HG03095 (cell line): ENCODE measurements around the gene FFAR3.

Experiments used
- ATAC-seq: cut with Tn5 transposase; IDR thresholded peaks from one replicate; pipeline ENCODE4 v1.9.1; 2021; ENCODE audit warnings: moderate library complexity; ENCODE audit not compliant: unreplicated experiment

FFAR3 gene, protein sequence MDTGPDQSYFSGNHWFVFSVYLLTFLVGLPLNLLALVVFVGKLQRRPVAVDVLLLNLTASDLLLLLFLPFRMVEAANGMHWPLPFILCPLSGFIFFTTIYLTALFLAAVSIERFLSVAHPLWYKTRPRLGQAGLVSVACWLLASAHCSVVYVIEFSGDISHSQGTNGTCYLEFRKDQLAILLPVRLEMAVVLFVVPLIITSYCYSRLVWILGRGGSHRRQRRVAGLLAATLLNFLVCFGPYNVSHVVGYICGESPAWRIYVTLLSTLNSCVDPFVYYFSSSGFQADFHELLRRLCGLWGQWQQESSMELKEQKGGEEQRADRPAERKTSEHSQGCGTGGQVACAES

DNA sequence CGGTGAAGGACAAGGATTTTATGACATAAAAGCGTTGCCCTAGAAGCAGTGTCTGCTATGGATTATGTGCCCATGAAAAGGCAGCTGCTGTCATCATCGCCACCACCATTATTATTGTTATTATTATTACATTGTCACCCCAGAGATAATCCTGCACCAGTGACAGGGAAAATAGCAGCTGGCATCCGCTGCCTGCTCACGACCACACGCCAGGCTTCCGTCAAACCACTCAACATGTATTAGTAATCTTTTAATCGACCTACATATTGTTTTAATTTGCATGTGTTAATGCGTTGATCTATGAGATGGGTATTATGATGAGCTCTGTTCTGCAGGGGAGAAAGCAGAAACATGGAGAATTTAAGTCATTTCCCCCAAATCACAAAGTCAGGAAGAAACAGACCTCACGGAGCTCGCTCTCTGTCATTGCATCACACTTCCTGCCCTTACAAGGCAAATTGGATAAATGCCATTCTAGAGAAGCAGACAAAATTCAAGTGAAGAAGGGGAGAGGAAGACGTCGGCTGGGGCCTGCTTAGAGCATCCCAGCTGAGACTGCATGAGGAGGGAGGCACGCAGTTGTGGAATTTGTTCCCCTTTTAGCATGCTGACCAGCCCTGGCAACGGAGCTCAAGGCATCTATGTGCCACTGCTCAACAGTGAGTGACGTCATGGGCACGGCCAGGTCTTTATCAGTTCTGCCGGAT lies at the start of gene FFAR3:
Gene FFAR3 (plus strand): TSS at position 594 of the 707 bp plus-strand sequence. CDS start 431 bp downstream, outside the sequence.
- ATAC-seq: no peak

DNA sequence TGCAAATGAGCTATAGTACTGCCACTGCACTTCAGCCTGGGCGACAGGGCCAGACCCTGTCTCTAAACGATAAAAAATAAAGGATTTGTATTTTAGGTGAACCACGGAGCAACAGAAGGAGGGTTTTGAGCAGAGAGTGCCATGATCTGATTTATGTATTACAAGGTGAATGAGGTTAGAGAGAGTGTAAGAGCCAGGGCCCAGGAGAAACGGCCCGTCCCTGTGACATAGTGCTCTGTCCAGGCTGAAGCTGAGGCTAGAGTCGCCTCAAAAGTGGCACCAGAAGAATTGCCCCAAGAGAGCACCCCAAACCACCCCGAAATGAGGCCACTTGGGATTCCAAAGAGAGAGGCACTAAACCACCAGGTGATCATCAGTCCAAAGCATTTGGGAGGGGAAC lies 49.4 kb upstream of the FFAR3 start:
- ATAC-seq: no peak

DNA sequence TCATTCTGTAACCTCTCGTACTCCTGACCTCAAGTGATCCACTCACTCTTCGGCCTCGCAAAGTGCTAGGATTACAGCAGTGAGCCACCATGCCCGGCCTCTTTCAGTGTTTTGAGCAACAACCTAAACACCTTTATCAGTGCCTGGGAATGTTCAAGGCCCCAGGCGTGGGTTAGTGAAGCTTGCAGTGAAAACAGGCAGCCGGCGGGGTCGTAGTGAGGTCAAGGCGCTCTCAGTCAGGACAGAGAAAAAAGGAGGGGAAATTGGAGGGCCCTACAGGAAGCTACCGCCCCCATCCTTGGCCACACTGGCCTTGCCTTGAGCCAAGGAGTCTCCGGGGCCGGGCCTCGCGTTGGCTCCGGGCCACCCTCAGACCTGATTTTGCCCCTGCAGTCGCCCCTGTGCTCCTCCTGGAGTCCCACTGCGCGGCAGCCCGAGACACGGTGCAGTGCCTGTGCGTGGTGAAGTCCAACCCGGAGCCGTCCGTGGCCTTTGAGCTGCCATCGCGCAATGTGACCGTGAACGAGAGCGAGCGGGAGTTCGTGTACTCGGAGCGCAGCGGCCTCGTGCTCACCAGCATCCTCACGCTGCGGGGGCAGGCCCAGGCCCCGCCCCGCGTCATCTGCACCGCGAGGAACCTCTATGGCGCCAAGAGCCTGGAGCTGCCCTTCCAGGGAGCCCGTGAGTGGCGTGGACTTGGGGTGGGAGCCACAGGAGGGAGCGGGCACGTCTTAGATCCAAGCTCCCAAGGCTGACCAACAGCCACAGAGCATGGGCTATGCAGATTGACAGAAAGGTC lies 48.6 kb upstream of the FFAR3 start:
- ATAC-seq: no peak

DNA sequence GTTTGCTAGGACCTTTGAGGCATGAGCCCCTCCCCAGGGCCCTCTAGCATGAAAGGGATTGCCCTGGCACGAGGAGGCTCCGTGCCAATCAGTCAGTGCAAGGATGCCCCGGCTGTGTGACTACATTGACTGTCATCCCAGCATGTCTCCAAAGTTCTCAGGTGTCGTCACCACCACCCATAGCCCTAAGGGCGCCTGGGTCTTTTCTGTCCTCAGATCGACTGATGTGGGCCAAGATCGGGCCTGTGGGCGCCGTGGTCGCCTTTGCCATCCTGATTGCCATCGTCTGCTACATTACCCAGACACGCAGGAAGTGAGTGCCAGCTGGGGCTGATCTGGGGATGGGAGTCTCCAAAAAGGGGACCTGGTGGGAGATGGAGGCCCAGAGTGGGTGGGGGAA lies 47.9 kb upstream of the FFAR3 start:
- no peak for ATAC-seq

DNA sequence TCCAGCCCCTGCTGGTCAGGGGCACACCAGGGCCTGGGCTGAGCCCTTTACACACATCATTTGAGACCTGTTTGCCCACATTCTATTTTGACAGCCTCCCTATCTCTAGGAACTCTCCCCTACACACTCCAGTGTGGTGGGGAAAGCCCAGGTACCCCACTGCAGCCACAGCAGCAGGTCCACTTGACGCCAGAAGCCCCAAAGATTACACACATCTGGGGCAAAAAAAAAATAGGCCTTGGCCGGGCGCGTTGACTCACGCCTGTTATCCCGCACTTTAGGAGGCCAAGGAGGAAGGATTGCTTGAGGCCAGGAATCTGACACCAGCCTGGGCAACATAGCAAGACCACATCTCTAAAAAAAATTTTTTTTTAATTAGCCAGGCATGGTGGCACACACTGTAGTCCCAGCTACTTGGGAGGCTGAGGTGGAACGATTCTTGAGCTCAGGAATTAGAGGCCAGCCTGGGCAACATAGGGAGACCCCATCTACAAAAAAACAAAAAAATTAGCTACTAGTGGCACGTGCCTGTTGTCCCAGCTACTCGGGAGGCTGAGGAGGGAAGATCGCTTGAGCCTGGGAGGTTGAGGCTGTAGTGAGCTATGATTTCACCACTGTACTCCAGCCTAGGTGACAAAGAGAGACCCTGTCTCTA lies 47.3 kb upstream of the FFAR3 start:
- no peak for ATAC-seq

DNA sequence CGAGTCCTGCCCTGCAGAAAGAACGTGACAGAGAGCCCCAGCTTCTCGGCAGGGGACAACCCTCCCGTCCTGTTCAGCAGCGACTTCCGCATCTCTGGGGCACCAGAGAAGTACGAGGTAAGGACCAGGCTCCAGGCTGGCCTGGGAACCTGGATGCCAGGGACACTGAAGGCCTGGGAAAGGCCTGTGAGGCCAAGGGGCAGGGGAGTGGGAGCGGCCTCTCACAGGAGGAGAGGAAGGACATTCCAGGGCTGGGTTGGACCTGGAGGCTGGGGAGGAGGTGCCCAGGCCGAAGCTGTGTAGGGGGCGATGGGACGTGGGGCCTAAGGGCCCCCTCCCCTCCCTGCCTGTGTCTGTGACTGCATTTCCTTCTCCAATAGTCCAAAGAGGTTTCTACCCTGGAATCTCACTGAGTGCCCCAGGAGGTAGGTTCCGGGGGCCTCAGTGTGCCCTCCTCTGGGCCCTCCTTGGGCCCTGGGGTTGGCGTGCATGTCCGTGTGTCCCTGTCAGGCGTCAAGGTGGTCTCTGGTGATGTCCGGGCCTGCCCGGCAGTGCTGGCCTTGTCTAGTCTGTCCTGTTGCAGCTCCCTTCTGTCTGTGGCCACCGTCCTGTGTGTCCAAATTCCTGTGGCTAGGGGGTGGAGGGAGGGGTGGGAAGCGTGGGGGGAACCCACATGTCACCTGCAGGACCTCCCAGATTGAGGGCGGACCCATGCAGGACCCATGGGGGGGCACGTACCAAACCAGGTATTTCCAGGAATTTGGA lies 46.2 kb upstream of the FFAR3 start:
- no peak for ATAC-seq

DNA sequence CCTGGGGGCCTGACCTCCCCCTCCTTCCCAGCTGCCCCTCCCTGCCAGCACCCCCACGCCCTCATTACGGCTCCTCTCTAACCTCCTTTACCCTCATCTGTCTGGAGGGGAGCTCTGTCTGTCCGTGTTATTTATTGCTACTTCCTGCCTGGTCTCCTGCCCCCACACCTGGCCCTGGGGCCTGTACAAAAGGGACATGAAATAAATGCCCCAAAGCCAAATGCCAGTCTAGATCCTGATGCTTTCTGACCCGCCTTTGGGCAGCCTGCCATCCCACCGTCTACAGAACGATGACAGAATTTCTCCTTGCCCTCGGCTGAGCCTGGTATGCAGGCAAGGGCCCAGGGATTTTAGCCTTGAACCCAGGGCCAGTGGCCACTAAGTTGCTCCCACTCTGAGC lies 44.7 kb upstream of the FFAR3 start:
- no peak for ATAC-seq

DNA sequence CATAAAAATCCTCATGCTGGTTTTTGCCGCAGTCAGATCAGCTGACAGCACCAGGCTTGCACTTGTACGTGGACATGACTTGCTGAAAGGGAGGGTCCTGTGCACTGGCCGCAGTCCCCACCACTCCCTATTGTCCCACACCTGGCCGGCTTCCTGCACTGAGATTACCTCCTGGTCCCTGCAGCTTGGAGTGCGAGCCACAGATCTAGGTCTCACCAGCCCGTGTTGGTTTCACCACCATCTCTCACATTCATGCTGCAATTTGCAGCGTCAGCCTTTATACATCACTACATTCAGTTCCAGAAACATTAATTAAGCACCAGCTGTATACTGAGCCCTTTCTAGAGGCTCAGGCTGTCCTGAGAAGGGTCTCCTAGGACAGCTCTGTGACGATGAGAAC lies 44.2 kb upstream of the FFAR3 start:
- no peak for ATAC-seq

DNA sequence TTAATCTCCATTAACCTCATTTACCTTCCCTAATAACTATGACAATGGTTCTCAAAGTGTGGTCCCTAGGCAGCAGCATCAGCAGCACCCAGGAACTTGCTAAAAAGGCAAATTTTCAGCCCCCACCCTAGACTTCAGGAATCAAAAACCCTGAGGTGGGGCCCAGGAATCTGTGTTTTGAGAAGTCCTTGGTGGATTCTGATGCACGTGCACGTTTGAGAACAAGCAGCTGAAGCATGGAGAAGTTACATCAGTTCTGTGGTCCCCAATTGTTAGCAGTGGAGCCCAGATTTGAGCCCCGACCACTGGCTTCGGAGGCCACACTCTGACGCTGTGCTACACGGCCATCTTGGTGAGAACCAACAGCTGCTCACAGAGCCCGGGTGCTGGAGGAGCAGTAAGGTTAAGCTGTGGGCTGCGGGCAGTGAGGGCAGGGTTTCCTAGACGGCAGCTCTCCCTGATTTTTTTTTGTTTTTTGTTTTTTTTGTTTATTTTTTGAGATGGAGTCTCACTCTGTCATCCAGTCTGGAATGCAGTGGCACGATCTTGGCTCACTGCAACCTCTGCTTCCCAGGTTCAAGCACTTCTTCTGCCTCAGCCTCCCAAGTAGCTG lies 43.3 kb upstream of the FFAR3 start:
- no peak for ATAC-seq

DNA sequence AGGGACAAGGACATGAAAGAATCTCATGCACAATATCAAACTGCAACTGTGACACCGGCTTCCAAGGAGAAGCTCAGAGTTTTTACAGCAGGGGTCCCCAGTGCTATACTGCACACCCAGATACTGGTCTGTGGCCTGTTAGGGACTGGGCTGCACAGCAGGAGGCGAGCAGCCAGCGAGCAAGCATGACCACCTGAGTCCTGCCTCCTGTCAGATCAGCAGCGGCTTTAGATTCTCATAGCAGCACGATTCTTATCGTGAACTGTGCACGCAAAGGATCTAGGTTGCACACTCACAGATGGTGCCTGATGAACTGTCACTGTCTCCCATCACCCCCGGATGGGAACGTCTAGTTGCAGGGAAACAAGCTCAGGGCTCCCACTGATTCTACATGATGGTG lies 42.4 kb upstream of the FFAR3 start:
- ATAC-seq: no peak

DNA sequence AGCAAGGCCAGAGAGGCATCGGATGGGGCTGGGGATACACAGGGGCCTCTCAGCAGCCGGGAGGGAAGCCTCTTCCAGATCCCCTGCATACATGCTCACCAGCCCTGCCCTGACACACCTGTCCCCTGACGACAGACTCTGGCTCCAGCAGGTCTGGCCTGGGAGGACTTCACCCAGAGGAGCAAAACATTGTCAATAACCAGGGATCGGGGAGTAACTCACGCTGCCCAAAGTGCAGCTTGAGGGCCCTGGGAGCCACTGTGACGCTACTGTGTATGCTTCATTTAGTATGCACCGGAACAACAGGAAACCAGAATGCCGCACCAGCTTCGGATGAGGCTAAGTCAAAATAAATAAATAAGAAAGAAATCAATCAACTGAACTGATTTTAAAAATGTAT lies 41.7 kb upstream of the FFAR3 start:
- ATAC-seq: no peak

DNA sequence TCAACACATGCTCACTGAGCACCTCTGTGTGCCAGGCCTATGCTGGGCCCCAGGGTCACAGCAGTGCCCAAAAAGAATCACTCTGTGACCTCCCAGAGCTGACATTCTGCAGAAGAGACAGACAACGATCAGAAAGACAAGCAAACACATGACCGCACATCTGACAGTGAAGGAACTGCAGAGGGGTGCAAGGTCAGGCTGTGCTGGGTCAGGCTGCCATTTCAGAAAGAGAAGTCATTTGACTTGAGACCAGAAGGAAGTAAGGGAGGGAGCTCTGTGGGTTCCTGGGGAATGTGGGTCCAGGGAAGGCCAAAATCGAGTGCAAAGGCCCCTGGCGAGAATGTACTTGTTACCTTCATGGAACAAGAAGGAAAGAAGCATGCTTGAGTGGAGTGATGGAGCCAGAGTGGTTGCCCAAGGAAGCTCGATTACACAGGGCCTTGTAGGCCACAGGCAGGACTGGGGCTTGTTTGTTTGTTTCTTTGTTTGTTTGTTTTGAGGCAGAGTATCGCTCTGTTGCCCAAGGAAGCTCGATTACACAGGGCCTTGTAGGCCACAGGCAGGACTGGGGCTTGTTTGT lies 40.7 kb upstream of the FFAR3 start:
- no peak for ATAC-seq

DNA sequence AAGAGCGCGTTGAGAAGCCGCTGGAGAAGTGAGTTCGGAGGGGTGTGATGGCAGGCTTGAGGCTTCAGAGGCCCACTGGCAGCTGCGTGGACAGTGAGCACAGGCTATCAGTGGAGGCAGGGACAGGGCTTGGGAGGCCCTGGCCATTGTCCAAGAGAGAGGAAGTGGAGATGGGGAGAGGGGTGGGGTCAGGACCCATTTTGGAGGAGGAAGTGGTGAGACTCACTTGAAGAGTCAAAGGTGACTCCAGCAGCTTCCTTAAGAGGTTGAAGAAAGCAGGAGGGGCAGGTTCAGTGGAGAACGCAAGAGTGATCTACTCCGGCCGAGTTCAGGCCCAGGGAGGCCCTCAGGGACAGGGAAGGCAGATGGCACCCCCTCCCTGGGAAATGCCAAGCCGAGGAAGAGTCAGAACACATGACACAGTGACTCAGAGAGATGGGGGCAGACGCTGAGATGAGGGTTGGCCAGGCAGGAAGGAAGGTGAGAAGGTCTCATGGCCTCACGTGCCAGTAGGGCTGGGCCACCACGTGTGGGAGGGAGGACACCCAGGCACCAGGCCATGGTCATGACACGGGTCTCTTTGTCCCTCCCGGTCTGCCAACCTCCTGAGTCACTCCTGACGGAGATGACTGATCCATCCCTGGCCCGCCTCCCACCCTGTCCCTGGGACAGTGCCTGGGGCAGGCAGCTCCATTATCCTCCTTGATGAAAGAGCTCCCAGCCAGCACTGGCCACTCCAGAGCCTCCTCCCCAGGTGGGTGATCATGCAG lies 39.4 kb upstream of the FFAR3 start:
- ATAC-seq: no peak

DNA sequence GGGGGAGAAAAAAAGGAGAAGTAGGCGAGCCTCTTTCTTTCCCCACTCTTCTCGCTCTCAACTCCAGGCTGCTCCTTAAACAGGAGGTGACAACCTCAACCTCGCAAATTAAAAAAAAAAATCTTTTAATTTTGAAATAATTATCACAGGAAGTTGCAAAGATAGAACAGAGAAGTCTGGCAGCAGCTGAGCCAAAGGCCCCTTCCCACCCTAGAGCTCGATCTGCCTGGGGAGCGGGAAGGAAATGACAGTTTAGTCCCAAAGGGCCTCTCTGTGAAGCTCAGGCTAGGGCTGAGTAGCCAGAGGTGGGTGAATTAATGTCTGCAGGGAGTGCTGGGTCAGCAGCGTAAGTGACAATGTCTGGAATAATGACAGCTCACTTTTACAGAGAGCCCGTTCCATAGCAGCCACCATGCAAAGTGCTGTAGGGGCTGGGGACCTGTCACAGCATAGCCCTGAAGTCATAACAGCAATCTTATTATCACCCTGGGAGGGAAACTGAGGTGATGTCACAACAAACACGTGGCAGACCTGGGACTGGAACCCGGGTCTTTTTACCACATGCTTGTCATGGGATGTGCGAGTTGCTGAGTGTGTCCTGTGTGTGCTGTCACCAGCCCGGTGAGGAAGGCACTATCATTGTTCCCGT lies 38.1 kb upstream of the FFAR3 start:
- no peak for ATAC-seq

DNA sequence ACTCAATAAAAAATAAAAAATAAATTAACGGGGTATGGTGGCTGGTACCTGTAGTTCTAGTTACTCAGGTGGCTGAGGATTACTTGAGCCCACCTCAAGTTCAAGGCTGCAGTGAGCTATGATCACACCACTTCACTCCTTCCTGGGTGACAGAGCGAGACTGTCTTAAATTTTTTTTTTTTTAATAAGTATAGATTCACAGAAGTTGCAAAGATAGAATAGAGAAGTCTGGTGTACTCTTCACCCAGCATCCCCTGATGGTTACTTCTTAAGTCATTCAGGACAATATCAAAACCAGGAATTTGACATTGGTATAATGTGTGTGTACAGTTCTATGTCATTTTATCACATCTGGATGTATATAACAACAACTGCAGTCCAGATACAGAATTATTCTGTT lies 37.0 kb upstream of the FFAR3 start:
- no peak for ATAC-seq

DNA sequence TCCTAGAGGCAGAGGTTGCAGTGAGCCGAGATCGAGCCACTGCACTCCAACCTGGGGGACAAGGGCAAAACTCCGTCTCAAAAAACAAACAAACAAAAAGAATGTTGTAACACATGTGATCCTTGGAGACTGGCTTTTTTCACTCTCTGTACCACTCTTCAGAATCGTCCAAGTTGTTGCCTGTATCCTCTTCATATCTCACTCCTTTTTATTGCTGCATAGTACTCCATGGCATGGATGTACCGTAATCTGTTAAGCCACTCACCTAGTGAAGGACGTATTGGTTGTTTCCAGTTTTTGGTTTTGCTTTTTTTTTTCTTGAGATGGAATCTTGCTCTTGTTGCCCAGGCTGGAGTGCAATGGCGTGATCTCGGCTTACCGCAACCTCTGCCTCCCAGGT lies 36.2 kb upstream of the FFAR3 start:
- ATAC-seq: no peak

DNA sequence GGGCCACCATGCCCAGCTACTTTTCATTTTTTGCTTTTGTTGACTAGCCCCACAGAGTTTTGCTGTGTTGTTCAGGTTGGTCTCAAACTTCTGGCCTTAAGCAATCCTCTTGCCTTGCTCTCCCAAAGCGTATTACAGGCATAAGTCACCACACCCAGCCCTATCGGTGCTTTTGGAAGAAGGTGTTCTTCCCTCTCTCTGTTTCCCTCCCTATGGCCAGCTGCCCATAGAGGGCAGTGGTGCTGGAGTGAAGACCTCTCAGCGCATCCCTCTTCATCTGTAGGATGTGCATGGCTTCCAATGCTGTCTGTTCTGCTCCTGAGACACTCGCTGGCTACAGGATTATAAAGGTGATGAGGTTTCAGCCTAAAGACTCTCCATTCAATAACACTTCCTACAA lies 30.6 kb upstream of the FFAR3 start:
- ATAC-seq: no peak

DNA sequence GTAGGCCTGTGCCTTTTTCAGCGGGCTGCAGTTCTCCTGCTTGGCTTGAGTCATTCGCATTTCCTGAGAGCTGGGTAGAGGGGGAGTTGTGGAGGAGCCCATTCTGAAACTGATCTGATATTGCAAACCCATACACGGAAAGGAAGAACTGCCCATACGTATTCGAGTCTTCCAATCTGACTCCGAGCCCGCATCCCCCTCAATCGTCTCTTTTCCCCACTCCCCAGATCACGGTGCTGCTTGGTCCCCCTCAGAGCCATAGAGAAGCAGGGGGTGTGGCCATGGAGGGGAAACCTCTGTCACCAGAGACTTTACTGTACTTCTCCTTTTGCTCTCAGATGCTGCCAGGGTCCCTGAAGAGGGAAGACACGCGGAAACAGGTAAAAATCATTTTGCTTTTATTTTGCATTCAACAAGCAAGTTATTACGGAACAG lies 29.4 kb upstream of the FFAR3 start, which contains the start of gene CD22:
Gene CD22 (plus strand): TSS at position 337 of the 435 bp plus-strand sequence. CDS start 2,854 bp downstream, outside the sequence.
- no peak for ATAC-seq
